ENCODE measurements around the gene RANGAP1. TPM values are rescaled to one million over a fixed set of nuclear protein-coding genes. Genes with fewer than 3 reads are reported as not detected.

Gene RANGAP1
- polyA plus RNA-seq, 2 of the 4 experiments (the other 2 are of a cell fraction), result 44.9 to 75.1 TPM

- WGBS (ENCODE audit: missing lambda C conversion rate), result 96% methylated on average over 10 of the region's 10 CpGs
- ChIA-PET CTCF (interaction anchor here (1.2 kb wide), 1 partner anchor 16 kb away, joined by 3 read pairs; no protein-coding TSS in a partner anchor), POLR2A (no interaction called here)
- H3K27ac ChIP-seq, result no peak overlapping the region
- no peak overlapping the region for H3K4me3 ChIP-seq
- peaks cover 5% of the 10 kb centered on the region; the same call in 1 of the 3 replicates for H3K4me1 ChIP-seq
- ATAC-seq (no peak), DNase-seq (ENCODE audit: low read depth in 1 of 2, low spot score in 1 of 2) (no peak), FAIRE-seq (no peak)
- no peaks in the 10 kb centered on the region for H3K9me3 ChIP-seq
- TF ChIP-seq RFX5 (IDR thresholded peaks at IDR 0.05), result no peak
- no peak for TF ChIP-seq CBX8 (IDR thresholded peaks at IDR 0.05)
- TF ChIP-seq ZC3H11A (IDR thresholded peaks at IDR 0.05), result no peak
- H3K4me2 ChIP-seq, result no peak overlapping the region
These were observed 70.6 kb downstream of the RANGAP1 start for GRCh38 chr22:41215409-41215808.

- H3K9me3 ChIP-seq, result no peaks in the 10 kb centered on the region
- no peak overlapping the region; the same call in 2 of the 3 replicates for H3K4me2 ChIP-seq
- no peaks in the 10 kb centered on the region for H3K4me1 ChIP-seq
- FAIRE-seq, result no peak
- H3K27ac ChIP-seq, result no peak overlapping the region
- no peak for ATAC-seq
- no peak for TF ChIP-seq EHMT2 (IDR thresholded peaks at IDR 0.05; ENCODE audit: low read depth)
- TF ChIP-seq PHF8 (IDR thresholded peaks at IDR 0.05; ENCODE audit: borderline replicate concordance, low read depth), result no peak
- TF ChIP-seq, protein P1, sequence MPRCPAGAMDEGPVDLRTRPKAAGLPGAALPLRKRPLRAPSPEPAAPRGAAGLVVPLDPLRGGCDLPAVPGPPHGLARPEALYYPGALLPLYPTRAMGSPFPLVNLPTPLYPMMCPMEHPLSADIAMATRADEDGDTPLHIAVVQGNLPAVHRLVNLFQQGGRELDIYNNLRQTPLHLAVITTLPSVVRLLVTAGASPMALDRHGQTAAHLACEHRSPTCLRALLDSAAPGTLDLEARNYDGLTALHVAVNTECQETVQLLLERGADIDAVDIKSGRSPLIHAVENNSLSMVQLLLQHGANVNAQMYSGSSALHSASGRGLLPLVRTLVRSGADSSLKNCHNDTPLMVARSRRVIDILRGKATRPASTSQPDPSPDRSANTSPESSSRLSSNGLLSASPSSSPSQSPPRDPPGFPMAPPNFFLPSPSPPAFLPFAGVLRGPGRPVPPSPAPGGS (IDR thresholded peaks at IDR 0.05), result no peak
- TF ChIP-seq MAFK (IDR thresholded peaks at IDR 0.05; ENCODE audit: partially characterized antibody), result no peak
- no peak overlapping the region for H3K4me3 ChIP-seq
- ChIA-PET CTCF (interaction anchor here (0.7 to 1.1 kb wide), 2 partner anchors 11 to 12 kb away, joined by 3 to 6 read pairs; no protein-coding TSS in a partner anchor), POLR2A (interaction anchor here (0.7 kb wide), 1 partner anchor 13 kb away, joined by 3 read pairs; no protein-coding TSS in a partner anchor)
- no peak for DNase-seq (ENCODE audit: low read depth in 1 of 2, low spot score in 1 of 2)
- 96% methylated on average over 9 of the region's 9 CpGs for WGBS (ENCODE audit: missing lambda C conversion rate)
These were observed 79.3 kb downstream of the RANGAP1 start for GRCh38 chr22:41206719-41207118.

- TF ChIP-seq KDM5A (IDR thresholded peaks at IDR 0.05) (peak; percentile 82), RFX5 (IDR thresholded peaks at IDR 0.05) (peak; percentile 59; the same call in 1 of the 2 replicates), POLR2A (IDR thresholded peaks at IDR 0.05; ENCODE audit: low read length) (peak; percentile 71), HES2 (IDR thresholded peaks at IDR 0.05) (no peak), JUN (IDR thresholded peaks at IDR 0.05) (0 out of 5 replicates have a peak, but pooled peaks of 1 of the 2 experiments have one; percentile 41), PHF8 (IDR thresholded peaks at IDR 0.05; ENCODE audit: borderline replicate concordance, low read depth) (peak; percentile 70; the same call in 1 of the 2 replicates), BHLHE40 (IDR thresholded peaks at IDR 0.05; ENCODE audit: low read depth, low read length) (no peak)
- DNase-seq (ENCODE audit: low read depth in 1 of 2, low spot score in 1 of 2) (peak; percentile 92 to 96), ATAC-seq (peak; percentile 100), FAIRE-seq (no peak)
- Histone ChIP-seq H3K4me3 (peak within 1 kb of the TSS; percentile 72), H3K9me3 (no peaks in the 10 kb centered on the region), H3K4me2 (peak within 1 kb of the TSS; percentile 72), H3K27ac (peak within 1 kb of the TSS; percentile 85 to 88), H3K4me1 (no peaks in the 10 kb centered on the region)
- ChIA-PET CTCF (no interaction called here), POLR2A (no interaction called here)
- 4% methylated on average over 39 of the region's 47 CpGs for WGBS (ENCODE audit: missing lambda C conversion rate)
These were observed 80.7 kb downstream of the RANGAP1 start, which contains the start of gene L3MBTL2 for GRCh38 chr22:41204992-41205900. Gene L3MBTL2, plus strand, starts transcription at chr22:41205312. Its CDS starts 51 bp downstream, at chr22:41205363.

GRCh38 chr22:41204066-41204465 is 81.9 kb downstream of the RANGAP1 start:
- no peak overlapping the region for H3K4me2 ChIP-seq
- DNase-seq (ENCODE audit: low read depth in 1 of 2, low spot score in 1 of 2) (no peak), FAIRE-seq (no peak), ATAC-seq (no peak)
- 37% methylated on average over 6 of the region's 6 CpGs for WGBS (ENCODE audit: missing lambda C conversion rate)
- CTCF ChIA-PET, result no interaction called here
- POLR2A ChIA-PET, result no interaction called here
- H3K27ac ChIP-seq, result no peak overlapping the region
- H3K4me1 ChIP-seq, result no peaks in the 10 kb centered on the region
- H3K9me3 ChIP-seq, result no peaks in the 10 kb centered on the region
- H3K4me3 ChIP-seq, result no peak overlapping the region
- no peak for TF ChIP-seq POLR2AphosphoS2 (conservative IDR thresholded peaks at IDR 0.05; ENCODE audit: low read length)
- TF ChIP-seq ZC3H11A (IDR thresholded peaks at IDR 0.05), result no peak
- no peak for TF ChIP-seq CTCF (IDR thresholded peaks at IDR 0.05)
- TF ChIP-seq SREBF2 (IDR thresholded peaks at IDR 0.05), result no peak
- no peak for TF ChIP-seq RAD21 (conservative IDR thresholded peaks at IDR 0.05 in 1 of 2, IDR thresholded peaks at IDR 0.05 in 1 of 2)
- TF ChIP-seq CHD2 (IDR thresholded peaks at IDR 0.05; ENCODE audit: low read length, partially characterized antibody), result no peak
- no peak for TF ChIP-seq SMC3 (IDR thresholded peaks at IDR 0.05)
- TF ChIP-seq CEBPB (IDR thresholded peaks at IDR 0.05), result no peak
- no peak for TF ChIP-seq ESRRA (IDR thresholded peaks at IDR 0.05; ENCODE audit: borderline replicate concordance, low read length)
- TF ChIP-seq, protein P2, sequence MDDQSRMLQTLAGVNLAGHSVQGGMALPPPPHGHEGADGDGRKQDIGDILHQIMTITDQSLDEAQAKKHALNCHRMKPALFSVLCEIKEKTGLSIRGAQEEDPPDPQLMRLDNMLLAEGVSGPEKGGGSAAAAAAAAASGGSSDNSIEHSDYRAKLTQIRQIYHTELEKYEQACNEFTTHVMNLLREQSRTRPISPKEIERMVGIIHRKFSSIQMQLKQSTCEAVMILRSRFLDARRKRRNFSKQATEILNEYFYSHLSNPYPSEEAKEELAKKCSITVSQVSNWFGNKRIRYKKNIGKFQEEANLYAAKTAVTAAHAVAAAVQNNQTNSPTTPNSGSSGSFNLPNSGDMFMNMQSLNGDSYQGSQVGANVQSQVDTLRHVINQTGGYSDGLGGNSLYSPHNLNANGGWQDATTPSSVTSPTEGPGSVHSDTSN (IDR thresholded peaks at IDR 0.05), result no peak
- no peak for TF ChIP-seq RNF2 (IDR thresholded peaks at IDR 0.05; ENCODE audit: borderline replicate concordance, low read depth)
- TF ChIP-seq HDAC2 (IDR thresholded peaks at IDR 0.05), result no peak
- no peak for TF ChIP-seq NR3C1 (IDR thresholded peaks at IDR 0.05)
- TF ChIP-seq MAFK (IDR thresholded peaks at IDR 0.05; ENCODE audit: partially characterized antibody), result no peak
- TF ChIP-seq MYC (IDR thresholded peaks at IDR 0.05; ENCODE audit: borderline replicate concordance, low read length), result no peak
- no peak for TF ChIP-seq TFCP2L1 (CRISPR knock-in tag; IDR thresholded peaks at IDR 0.05)
- TF ChIP-seq FOXS1 (CRISPR knock-in tag; IDR thresholded peaks at IDR 0.05), result no peak
